ENCODE data around the gene SYNJ2.

The SYNJ2 gene

GRCh38 chr6:158044525-158044888 lies 62.8 kb downstream of the SYNJ2 start:
- no peak for DNase-seq

GRCh38 chr6:158046201-158047126 lies 64.8 kb downstream of the SYNJ2 start:
- no peak for DNase-seq

GRCh38 chr6:158047127-158047518 lies 65.5 kb downstream of the SYNJ2 start:
- DNase-seq, result no peak

GRCh38 chr6:158047563-158048323 lies 66.1 kb downstream of the SYNJ2 start:
- DNase-seq, result no peak

- no peak for DNase-seq
Observed at GRCh38 chr6:158048589-158048988, 66.9 kb downstream of the SYNJ2 start.

GRCh38 chr6:158049055-158050028 lies 67.7 kb downstream of the SYNJ2 start:
- DNase-seq, result no peak

GRCh38 chr6:158050107-158050735 lies 68.6 kb downstream of the SYNJ2 start:
- no peak for DNase-seq

- no peak for DNase-seq
Observed at GRCh38 chr6:158050955-158051354, 69.3 kb downstream of the SYNJ2 start.

- DNase-seq, result no peak
Observed at GRCh38 chr6:158051968-158052367, 70.3 kb downstream of the SYNJ2 start.

GRCh38 chr6:158053377-158054313 lies 72.0 kb downstream of the SYNJ2 start:
- no peak for DNase-seq

GRCh38 chr6:158056355-158056754 lies 74.7 kb downstream of the SYNJ2 start:
- DNase-seq, result no peak

GRCh38 chr6:158056804-158057203 lies 75.1 kb downstream of the SYNJ2 start:
- DNase-seq, result no peak

- no peak for DNase-seq
Observed at GRCh38 chr6:158057213-158057987, 75.7 kb downstream of the SYNJ2 start.

GRCh38 chr6:158058171-158058651 lies 76.5 kb downstream of the SYNJ2 start:
- DNase-seq, result no peak

- DNase-seq, result no peak
Observed at GRCh38 chr6:158059108-158059507, 77.4 kb downstream of the SYNJ2 start.

GRCh38 chr6:158060455-158061360 lies 79.0 kb downstream of the SYNJ2 start:
- no peak for DNase-seq

- DNase-seq, result no peak
Observed at GRCh38 chr6:158061361-158061708, 79.7 kb downstream of the SYNJ2 start.

- no peak for DNase-seq
Observed at GRCh38 chr6:158061709-158062461, 80.2 kb downstream of the SYNJ2 start.

Measured in NCI-H187 treated with DMSO at 0.1 percent for 48 hours (cell line).